ENCODE measurements around the gene CGB8.

The CGB8 gene

GRCh38 chr19:49073514-49074378 is 24.8 kb upstream of the CGB8 start:
- CTCF ChIA-PET: interaction anchor here (0.6 to 1.7 kb wide), 22 partner anchors 9 to 354 kb away, joined by 3 to 10 read pairs (median 4); partner anchors contain the start of genes GYS1, NTF4 and RUVBL2
- peak; percentile 70 for DNase-seq (ENCODE audit: extremely low spot score)
- POLR2A ChIA-PET: interaction anchor here (1.0 to 1.5 kb wide), 4 partner anchors 12 to 80 kb away, joined by 3 to 10 read pairs (median 4); partner anchors contain the start of genes GYS1 and RUVBL2
- TF ChIP-seq BHLHE40 (IDR thresholded peaks at IDR 0.05; ENCODE audit: borderline replicate concordance) (no peak), PKNOX1 (IDR thresholded peaks at IDR 0.05) (no peak), ZNF384 (IDR thresholded peaks at IDR 0.05) (no peak), CTBP1 (IDR thresholded peaks at IDR 0.05; ENCODE audit: borderline replicate concordance) (no peak), TARDBP (IDR thresholded peaks at IDR 0.05) (no peak), LEF1 (IDR thresholded peaks at IDR 0.05; ENCODE audit: borderline replicate concordance) (no peak), L3MBTL2 (conservative IDR thresholded peaks at IDR 0.05) (no peak), FOXM1 (IDR thresholded peaks at IDR 0.05; ENCODE audit: borderline replicate concordance) (no peak), ELF4 (IDR thresholded peaks at IDR 0.05) (no peak), FOXK2 (IDR thresholded peaks at IDR 0.05) (no peak), NFRKB (IDR thresholded peaks at IDR 0.05) (no peak), SP1 (IDR thresholded peaks at IDR 0.05) (no peak), ARNT (IDR thresholded peaks at IDR 0.05) (no peak), SUZ12 (IDR thresholded peaks at IDR 0.05) (no peak), FOXA1 (IDR thresholded peaks at IDR 0.05) (no peak)

- peak; percentile 48 for DNase-seq (ENCODE audit: extremely low spot score)
- CTCF ChIA-PET: no interaction called here
- POLR2A ChIA-PET: no interaction called here
- peak; percentile 67 for TF ChIP-seq L3MBTL2 (conservative IDR thresholded peaks at IDR 0.05)
- TF ChIP-seq NFRKB (IDR thresholded peaks at IDR 0.05): no peak
Measured at GRCh38 chr19:49071860-49072547, 23.1 kb upstream of the CGB8 start.

GRCh38 chr19:49070416-49070815 is 21.5 kb upstream of the CGB8 start:
- CTCF ChIA-PET: no interaction called here
- POLR2A ChIA-PET: no interaction called here

GRCh38 chr19:49069026-49069425 is 20.1 kb upstream of the CGB8 start:
- ChIA-PET POLR2A (interaction anchor here (0.9 kb wide), 2 partner anchors 71 to 76 kb away, joined by 3 read pairs; partner anchors contain the start of genes GYS1 and RUVBL2), CTCF (no interaction called here)

More at GRCh38 chr19:49070416-49070815, 21.5 kb upstream of the CGB8 start:
- no peak for DNase-seq (ENCODE audit: extremely low spot score)
- TF ChIP-seq HDGF (IDR thresholded peaks at IDR 0.05; ENCODE audit: borderline replicate concordance) (no peak), SUZ12 (IDR thresholded peaks at IDR 0.05) (no peak), FOXA1 (IDR thresholded peaks at IDR 0.05) (no peak), BHLHE40 (IDR thresholded peaks at IDR 0.05; ENCODE audit: borderline replicate concordance) (no peak), LEF1 (IDR thresholded peaks at IDR 0.05; ENCODE audit: borderline replicate concordance) (no peak), FOXK2 (IDR thresholded peaks at IDR 0.05) (no peak), TARDBP (IDR thresholded peaks at IDR 0.05) (no peak), PKNOX1 (IDR thresholded peaks at IDR 0.05) (no peak), ARNT (IDR thresholded peaks at IDR 0.05) (no peak), SP1 (IDR thresholded peaks at IDR 0.05) (no peak), CTBP1 (IDR thresholded peaks at IDR 0.05; ENCODE audit: borderline replicate concordance) (no peak), L3MBTL2 (conservative IDR thresholded peaks at IDR 0.05) (no peak), ZNF384 (IDR thresholded peaks at IDR 0.05) (no peak), FOXM1 (IDR thresholded peaks at IDR 0.05; ENCODE audit: borderline replicate concordance) (no peak), NFRKB (IDR thresholded peaks at IDR 0.05) (no peak), ELF4 (IDR thresholded peaks at IDR 0.05) (no peak)

GRCh38 chr19:49067554-49067953 is 18.6 kb upstream of the CGB8 start:
- POLR2A ChIA-PET: no interaction called here
- CTCF ChIA-PET: no interaction called here
- no peak for DNase-seq (ENCODE audit: extremely low spot score)
- TF ChIP-seq CTBP1 (IDR thresholded peaks at IDR 0.05; ENCODE audit: borderline replicate concordance) (no peak), SP1 (IDR thresholded peaks at IDR 0.05) (no peak), TARDBP (IDR thresholded peaks at IDR 0.05) (no peak), ARNT (IDR thresholded peaks at IDR 0.05) (no peak), LEF1 (IDR thresholded peaks at IDR 0.05; ENCODE audit: borderline replicate concordance) (no peak), ELF4 (IDR thresholded peaks at IDR 0.05) (no peak), PKNOX1 (IDR thresholded peaks at IDR 0.05) (no peak), HDGF (IDR thresholded peaks at IDR 0.05; ENCODE audit: borderline replicate concordance) (no peak), FOXA1 (IDR thresholded peaks at IDR 0.05) (no peak), L3MBTL2 (conservative IDR thresholded peaks at IDR 0.05) (no peak), ZNF384 (IDR thresholded peaks at IDR 0.05) (no peak), FOXK2 (IDR thresholded peaks at IDR 0.05) (no peak), BHLHE40 (IDR thresholded peaks at IDR 0.05; ENCODE audit: borderline replicate concordance) (no peak)

More at GRCh38 chr19:49069026-49069425, 20.1 kb upstream of the CGB8 start:
- no peak for DNase-seq (ENCODE audit: extremely low spot score)
- TF ChIP-seq ZNF384 (IDR thresholded peaks at IDR 0.05): no peak
- TF ChIP-seq PKNOX1 (IDR thresholded peaks at IDR 0.05): no peak
- no peak for TF ChIP-seq NFRKB (IDR thresholded peaks at IDR 0.05)
- TF ChIP-seq FOXM1 (IDR thresholded peaks at IDR 0.05; ENCODE audit: borderline replicate concordance): no peak
- no peak for TF ChIP-seq SUZ12 (IDR thresholded peaks at IDR 0.05)
- TF ChIP-seq ELF4 (IDR thresholded peaks at IDR 0.05): no peak
- no peak for TF ChIP-seq FOXA1 (IDR thresholded peaks at IDR 0.05)
- TF ChIP-seq CTBP1 (IDR thresholded peaks at IDR 0.05; ENCODE audit: borderline replicate concordance): no peak
- no peak for TF ChIP-seq TARDBP (IDR thresholded peaks at IDR 0.05)
- no peak for TF ChIP-seq BHLHE40 (IDR thresholded peaks at IDR 0.05; ENCODE audit: borderline replicate concordance)
- TF ChIP-seq SP1 (IDR thresholded peaks at IDR 0.05): no peak

Measured in HEK293T (cell line).